CD4-positive, alpha-beta T cell (primary cell): ENCODE measurements around the gene HNRNPA3. TPM values are rescaled to one million over a fixed set of nuclear protein-coding genes. Genes with fewer than 3 reads are reported as not detected.

Experiments
- ATAC-seq: fragments of 200-7000 bp; cut with Tn5 transposase; one replicate; pipeline ENCODE4 v1.10.0; 2022; ENCODE audit warnings: mild to moderate bottlenecking; ENCODE audit not compliant: poor library complexity
- CTCF ChIA-PET: fragments of 350-600 bp; sonication (Branson Sonifier 250); formaldehyde crosslinking; loops from one replicate; lab custom pipeline; 2021; ENCODE audit warnings: antibody characterized with exemption, inconsistent platforms; lab: Charles Lee
- POLR2A ChIA-PET: fragments of 350-600 bp; sonication (Branson Sonifier 250); formaldehyde crosslinking; loops from one replicate; lab custom pipeline; 2021; ENCODE audit warnings: antibody characterized with exemption, inconsistent platforms; lab: Charles Lee
- DNase-seq, 14 experiments: peaks; one replicate each; pipeline ENCODE4 v3.0.0-alpha.2; 2013 to 2020; ENCODE audit warnings: mixed read lengths in 2 of 14
- H3K27ac ChIP-seq, 2 donors: one replicate each; pipeline versions ENCODE4 v1.5.1 to v1.7.0; 2013; ENCODE audit warnings: low read length in 2 of 2, low read depth in 1 of 2, mild to moderate bottlenecking in 1 of 2
- H3K27me3 ChIP-seq, 2 experiments: 1 replicate in 1 of 2; 2 replicates in 1 of 2; pipeline versions ENCODE4 v1.6.1 to v1.7.0; 2013; ENCODE audit warnings: low read length in 2 of 2, control low read depth in 1 of 2, mild to moderate bottlenecking in 1 of 2, moderate library complexity in 1 of 2; ENCODE audit not compliant: insufficient read depth in 2 of 2, control insufficient read depth in 1 of 2
- H3K36me3 ChIP-seq: one replicate; pipeline ENCODE4 v1.6.1; 2013; ENCODE audit warnings: low read length, control low read depth; ENCODE audit not compliant: insufficient read depth
- H3K4me1 ChIP-seq: one replicate; pipeline ENCODE4 v1.6.1; 2013; ENCODE audit warnings: low read length, control low read depth; ENCODE audit not compliant: insufficient read depth
- H3K4me3 ChIP-seq: one replicate; pipeline ENCODE4 v1.5.1; 2013; ENCODE audit warnings: mild to moderate bottlenecking, low read length, moderate library complexity
- H3K9me3 ChIP-seq, 2 experiments: 1 replicate in 1 of 2; 2 replicates in 1 of 2; pipeline versions ENCODE4 v1.6.1 to v1.7.0; 2013; ENCODE audit warnings: low read length in 2 of 2, mild to moderate bottlenecking in 2 of 2, control low read depth in 1 of 2, moderate library complexity in 1 of 2; ENCODE audit not compliant: control insufficient read depth in 1 of 2, insufficient read depth in 1 of 2
- H3K27ac Mint-ChIP-seq: one replicate; pipeline ENCODE4 v1.8.0; 2020; ENCODE audit warnings: mixed read lengths
- H3K27me3 Mint-ChIP-seq: one replicate; pipeline ENCODE4 v1.8.0; 2021; ENCODE audit warnings: mixed read lengths
- H3K36me3 Mint-ChIP-seq: one replicate; pipeline ENCODE4 v1.8.0; 2021; ENCODE audit warnings: low read depth, mixed read lengths
- H3K4me1 Mint-ChIP-seq: one replicate; pipeline ENCODE4 v1.8.0; 2021; ENCODE audit warnings: low read depth, mixed read lengths
- H3K4me3 Mint-ChIP-seq: one replicate; pipeline ENCODE4 v1.8.0; 2020; ENCODE audit warnings: mild to moderate bottlenecking, mixed read lengths
- H3K9me3 Mint-ChIP-seq: one replicate; pipeline ENCODE4 v1.8.0; 2020; ENCODE audit warnings: mixed read lengths
- intact Hi-C, 2 experiments: fragments of 100-400 bp; cut with DNase I in 1 of 2; cut with micrococcal nuclease in 1 of 2; formaldehyde crosslinking; loops; one replicate each; pipeline versions ENCODE4 v1.15.1 to v1.9.0; 2023 to 2025; cut with DNase I, micrococcal nuclease
- microRNA-seq: library from miRNA; unstranded; fragments of <30 nt; microRNA quantifications from one replicate; pipeline ENCODE4 v1.2.0, GENCODE V29; 2021; ENCODE audit warnings: borderline microRNAs expressed, borderline replicate concordance
- total RNA-seq, 174 experiments: library from RNA in 2 of 174; stranded (reverse) in 2 of 174; gene quantifications; one replicate each; pipeline ENCODE4 v1.2.3 and lab custom pipeline; 2021 to 2026
- TF ChIP-seq, protein P1 (sequence below): fragments of 200-600 bp; IDR thresholded peaks from one replicate; pipeline ENCODE4 v1.8.0; 2022; ENCODE audit warnings: antibody characterized with exemption, mild to moderate bottlenecking

The HNRNPA3 gene
- total RNA-seq, 2 experiments from 2014 or later, result 162 to 167 TPM

- intact Hi-C loops, result loop anchor here in 1 of 2 experiments (2.0 kb wide), 1 partner anchor 17 kb away; no protein-coding TSS in a partner anchor
- no peaks in the 10 kb centered on the region for H3K36me3 Mint-ChIP-seq
- POLR2A ChIA-PET, result interaction anchor here (1.6 to 3.9 kb wide), 3 partner anchors 8 to 60 kb away, joined by 6 to 38 read pairs (median 10); partner anchors contain the start of genes HNRNPA3 and NFE2L2
Measured at GRCh38 chr2:177271981-177272666, 59.5 kb downstream of the HNRNPA3 start.

GRCh38 chr2:177272765-177273164 lies 60.2 kb downstream of the HNRNPA3 start:
- Histone ChIP-seq H3K36me3 (no peaks in the 10 kb centered on the region), H3K4me3 (no peak overlapping the region), H3K4me1 (no peaks in the 10 kb centered on the region), H3K27me3 (no peaks in the 10 kb centered on the region), H3K9me3 (no peaks in the 10 kb centered on the region), H3K27ac (no peak overlapping the region)
- POLR2A ChIA-PET, result interaction anchor here (1.6 to 3.9 kb wide), 3 partner anchors 8 to 61 kb away, joined by 6 to 38 read pairs (median 10); partner anchors contain the start of genes HNRNPA3 and NFE2L2
- Mint-ChIP-seq H3K27me3 (no peaks in the 10 kb centered on the region), H3K4me1 (peaks cover under 1% of the 10 kb centered on the region), H3K9me3 (no peaks in the 10 kb centered on the region), H3K27ac (no peak overlapping the region), H3K4me3 (no peak overlapping the region), H3K36me3 (no peaks in the 10 kb centered on the region)
- intact Hi-C loops, result loop anchor here in 1 of 2 experiments (2.0 kb wide), 1 partner anchor 16 kb away; no protein-coding TSS in a partner anchor
- DNase-seq, result no peak
- TF ChIP-seq, protein P1, sequence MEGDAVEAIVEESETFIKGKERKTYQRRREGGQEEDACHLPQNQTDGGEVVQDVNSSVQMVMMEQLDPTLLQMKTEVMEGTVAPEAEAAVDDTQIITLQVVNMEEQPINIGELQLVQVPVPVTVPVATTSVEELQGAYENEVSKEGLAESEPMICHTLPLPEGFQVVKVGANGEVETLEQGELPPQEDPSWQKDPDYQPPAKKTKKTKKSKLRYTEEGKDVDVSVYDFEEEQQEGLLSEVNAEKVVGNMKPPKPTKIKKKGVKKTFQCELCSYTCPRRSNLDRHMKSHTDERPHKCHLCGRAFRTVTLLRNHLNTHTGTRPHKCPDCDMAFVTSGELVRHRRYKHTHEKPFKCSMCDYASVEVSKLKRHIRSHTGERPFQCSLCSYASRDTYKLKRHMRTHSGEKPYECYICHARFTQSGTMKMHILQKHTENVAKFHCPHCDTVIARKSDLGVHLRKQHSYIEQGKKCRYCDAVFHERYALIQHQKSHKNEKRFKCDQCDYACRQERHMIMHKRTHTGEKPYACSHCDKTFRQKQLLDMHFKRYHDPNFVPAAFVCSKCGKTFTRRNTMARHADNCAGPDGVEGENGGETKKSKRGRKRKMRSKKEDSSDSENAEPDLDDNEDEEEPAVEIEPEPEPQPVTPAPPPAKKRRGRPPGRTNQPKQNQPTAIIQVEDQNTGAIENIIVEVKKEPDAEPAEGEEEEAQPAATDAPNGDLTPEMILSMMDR, result no peak
- CTCF ChIA-PET, result interaction anchor here (3.0 kb wide), 1 partner anchor 9 kb away, joined by 14 read pairs; the partner anchor contains the start of gene NFE2L2
- no peak for ATAC-seq

More at GRCh38 chr2:177271981-177272666, 59.5 kb downstream of the HNRNPA3 start:
- no peaks in the 10 kb centered on the region for H3K27me3 ChIP-seq
- Mint-ChIP-seq H3K4me3 (no peak overlapping the region), H3K9me3 (no peaks in the 10 kb centered on the region), H3K27ac (no peak overlapping the region), H3K27me3 (no peaks in the 10 kb centered on the region), H3K4me1 (peaks cover 6% of the 10 kb centered on the region)
- H3K4me3 ChIP-seq, result no peak overlapping the region
- CTCF ChIA-PET, result interaction anchor here (3.0 kb wide), 1 partner anchor 8 kb away, joined by 14 read pairs; the partner anchor contains the start of gene NFE2L2
- TF ChIP-seq, protein P1, result no peak
- no peak overlapping the region for H3K27ac ChIP-seq
- H3K9me3 ChIP-seq, result no peaks in the 10 kb centered on the region
- no peaks in the 10 kb centered on the region for H3K4me1 ChIP-seq
- ATAC-seq, result no peak
- DNase-seq, result no peak
- no peaks in the 10 kb centered on the region for H3K36me3 ChIP-seq

DNA sequence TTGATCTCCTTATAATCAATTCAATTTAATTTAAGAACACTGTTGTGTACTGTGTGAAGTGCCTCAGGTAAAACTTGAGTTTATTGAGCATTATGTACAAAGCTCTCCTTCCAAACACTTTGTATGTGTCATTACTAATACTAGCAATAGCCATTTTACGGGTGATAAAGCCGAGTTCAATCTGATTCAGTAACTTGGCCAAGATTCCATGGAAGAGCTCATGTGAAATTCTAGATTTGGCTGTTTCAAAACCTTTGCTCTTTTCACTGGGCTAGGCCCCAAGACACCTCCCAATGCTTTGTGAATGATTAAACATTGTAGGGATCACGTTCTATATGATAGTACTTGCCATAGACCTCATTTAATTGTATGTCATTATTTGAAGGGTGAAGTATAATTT lies 60.8 kb downstream of the HNRNPA3 start:
- intact Hi-C loops, result loop anchor here in 1 of 2 experiments (2.0 kb wide), 1 partner anchor 15 kb away; no protein-coding TSS in a partner anchor
- H3K9me3 ChIP-seq, result no peaks in the 10 kb centered on the region
- CTCF ChIA-PET, result interaction anchor here (3.0 kb wide), 1 partner anchor 10 kb away, joined by 14 read pairs; the partner anchor contains the start of gene NFE2L2
- TF ChIP-seq, protein P1, result no peak
- no peaks in the 10 kb centered on the region for H3K36me3 Mint-ChIP-seq
- no peaks in the 10 kb centered on the region for H3K4me1 Mint-ChIP-seq
- no peaks in the 10 kb centered on the region for H3K36me3 ChIP-seq
- H3K27me3 ChIP-seq, result no peaks in the 10 kb centered on the region
- H3K27me3 Mint-ChIP-seq, result no peaks in the 10 kb centered on the region
- H3K9me3 Mint-ChIP-seq, result no peaks in the 10 kb centered on the region
- H3K4me3 ChIP-seq, result no peak overlapping the region
- POLR2A ChIA-PET, result interaction anchor here (1.6 to 3.9 kb wide), 3 partner anchors 9 to 61 kb away, joined by 6 to 38 read pairs (median 10); partner anchors contain the start of genes HNRNPA3 and NFE2L2
- no peak overlapping the region for H3K4me3 Mint-ChIP-seq
- ATAC-seq, result no peak
- no peaks in the 10 kb centered on the region for H3K4me1 ChIP-seq
- H3K27ac ChIP-seq, result no peak overlapping the region
- no peak overlapping the region for H3K27ac Mint-ChIP-seq
- DNase-seq, result no peak

Small RNA genes within 50 kb of the gene (microRNA-seq; reads per million reads assigned to microRNA genes)
- gene MIR3128, result not detected

Other genes starting within 250 kb of the HNRNPA3 start
- 10 to 100 TPM; 53.3 to 57.8 TPM for gene NFE2L2, start 51.9 kb downstream of the HNRNPA3 start, total RNA-seq
- gene AGPS, start 180.0 kb downstream of the HNRNPA3 start, total RNA-seq, result 10 to 100 TPM; 21.5 to 23.9 TPM